RKO (cell line): ENCODE results near the gene METTL16.

Source experiments
- DNase-seq: peaks from one replicate; pipeline ENCODE4 v3.0.0-alpha.2; 2016; ENCODE audit warnings: low spot score

Gene METTL16

DNA sequence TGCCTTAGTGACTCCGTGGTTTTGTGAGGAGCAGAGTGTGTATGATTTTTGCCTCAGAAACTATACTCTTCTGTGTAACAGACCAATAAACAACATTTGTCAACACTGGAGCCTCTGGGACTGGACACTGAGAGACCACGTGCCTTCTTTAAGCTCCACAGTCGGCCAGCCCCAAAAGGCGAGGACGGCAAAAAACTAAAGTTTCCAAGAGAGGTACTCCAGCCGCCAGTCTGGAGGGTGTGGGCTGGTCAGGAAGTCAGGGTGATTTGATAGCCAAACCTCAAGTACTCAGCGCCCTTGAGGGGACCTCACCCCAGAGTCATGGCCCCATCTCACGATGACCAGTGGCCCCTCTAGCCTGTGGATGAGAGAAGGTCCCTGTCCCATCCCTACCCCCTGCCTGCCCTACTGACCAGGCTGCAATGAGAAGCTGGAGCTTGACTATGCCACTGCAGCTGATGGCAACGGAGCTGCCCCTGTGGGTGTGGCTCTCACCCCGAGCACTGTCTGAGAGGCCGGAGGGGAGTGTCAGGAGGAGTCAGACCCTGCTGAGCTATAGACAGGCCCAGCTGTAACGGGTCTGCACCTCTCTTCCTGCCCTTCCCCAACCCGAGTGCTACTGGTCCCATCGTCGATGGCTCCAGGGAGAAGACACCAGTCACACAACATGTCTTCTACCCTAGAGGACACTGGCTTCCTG, 130.6 kb downstream of the METTL16 start:
- no peak for DNase-seq

DNA sequence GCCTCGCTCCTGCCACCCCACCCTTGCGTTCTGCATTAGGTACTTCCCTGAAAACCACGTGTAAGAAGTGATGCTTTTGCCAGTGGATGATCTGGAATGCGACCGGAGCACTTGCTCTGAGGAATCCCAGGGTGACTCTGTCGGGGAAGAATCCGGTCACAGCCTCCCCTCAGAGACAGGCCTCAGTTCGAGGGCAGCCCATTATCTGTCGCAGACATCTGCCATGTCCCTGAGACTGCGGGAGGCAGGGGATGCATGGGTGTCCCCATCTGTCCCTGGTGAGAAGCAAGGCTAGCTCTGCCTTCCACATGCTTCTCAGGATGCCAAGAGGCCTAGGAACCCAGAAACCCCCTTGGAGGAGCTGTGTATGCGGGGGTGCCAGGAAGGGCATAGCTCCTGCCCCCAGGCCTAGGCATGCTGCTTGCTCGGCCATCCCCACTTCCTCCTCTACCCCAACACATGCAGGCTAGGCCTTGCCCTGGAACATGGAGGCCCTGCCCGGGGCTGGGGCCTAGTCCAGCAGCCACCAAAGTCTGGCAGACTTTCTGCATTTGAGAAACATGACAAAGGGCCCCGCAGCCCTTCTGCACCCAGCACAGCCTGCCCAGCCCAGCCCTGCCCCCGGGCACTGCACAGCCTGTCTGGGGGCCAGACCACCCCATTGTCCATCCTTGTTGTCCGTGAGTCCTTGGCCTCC, 131.3 kb downstream of the METTL16 start:
- DNase-seq, result no peak

DNA sequence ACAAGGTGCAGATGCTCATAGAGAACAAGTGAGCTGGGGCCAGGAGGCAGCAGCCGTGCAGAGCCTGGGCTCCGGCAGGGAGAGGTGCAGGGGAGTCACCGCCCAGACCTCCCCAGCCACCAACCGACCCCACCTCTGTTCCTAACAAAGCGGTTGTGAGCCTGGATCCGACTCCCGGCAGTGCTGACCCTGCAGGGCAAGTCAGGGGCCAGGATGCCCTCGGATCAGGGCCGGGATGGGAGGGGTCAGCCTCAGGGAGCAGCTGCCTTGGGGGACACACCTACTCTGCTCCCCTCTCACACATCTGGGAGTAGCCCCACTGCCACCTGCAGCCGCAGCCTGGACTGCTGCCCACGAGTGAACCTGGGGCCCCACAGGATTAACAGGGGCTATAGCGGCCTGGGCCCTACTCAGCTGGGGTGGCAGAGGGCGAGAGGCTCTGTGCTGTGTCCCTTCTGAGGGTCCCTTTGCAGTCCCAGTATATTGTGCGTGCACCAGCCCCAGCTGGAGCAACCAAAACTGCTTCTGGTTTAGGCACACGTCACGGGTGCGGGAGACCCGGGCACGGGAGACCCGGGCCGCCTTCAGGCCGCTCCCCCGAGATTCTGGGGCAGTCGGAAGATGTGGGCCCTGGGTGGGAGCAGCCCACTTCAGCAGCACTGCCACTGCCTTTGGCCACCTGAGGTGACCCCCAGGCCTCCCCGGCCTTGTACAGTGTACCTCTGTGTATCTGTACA, 132.0 kb downstream of the METTL16 start:
- DNase-seq, result no peak

DNA sequence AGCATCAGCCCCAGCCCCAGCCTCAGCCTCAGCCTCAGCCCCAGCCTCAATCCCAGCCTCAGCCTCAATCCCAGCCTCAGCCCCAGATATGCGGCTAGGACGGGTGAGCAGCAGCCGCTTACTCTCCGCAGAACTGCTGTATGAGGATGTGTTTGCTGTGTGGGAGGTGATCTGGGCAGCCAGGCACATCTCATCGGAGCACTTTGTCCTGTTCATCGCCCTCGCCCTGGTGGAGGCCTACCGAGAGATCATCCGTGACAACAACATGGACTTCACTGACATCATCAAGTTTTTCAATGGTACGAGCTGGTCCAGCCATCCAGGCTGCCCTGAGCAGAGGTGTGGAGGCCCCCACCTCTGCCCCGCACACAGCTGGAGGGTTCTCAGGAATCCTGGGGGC, 132.8 kb downstream of the METTL16 start:
- no peak for DNase-seq

DNA sequence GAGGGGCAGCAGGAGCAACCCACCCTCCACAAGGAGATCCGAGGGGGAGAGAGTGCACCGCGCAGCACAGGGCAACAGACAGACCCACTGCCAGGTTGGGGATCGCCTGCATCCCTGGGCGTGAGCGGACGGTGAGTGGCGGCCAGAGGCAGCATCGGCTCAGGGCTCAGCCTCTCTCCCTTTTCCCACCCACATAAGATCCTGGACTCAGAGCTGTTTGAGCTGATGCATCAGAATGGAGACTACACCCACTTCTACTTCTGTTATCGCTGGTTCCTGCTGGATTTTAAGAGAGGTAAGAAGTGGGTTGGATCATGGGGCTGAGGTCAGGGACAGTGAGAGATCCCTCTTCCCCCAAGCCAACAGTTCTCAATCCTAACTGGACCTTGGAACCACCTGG, 134.0 kb downstream of the METTL16 start:
- DNase-seq, result no peak

DNA sequence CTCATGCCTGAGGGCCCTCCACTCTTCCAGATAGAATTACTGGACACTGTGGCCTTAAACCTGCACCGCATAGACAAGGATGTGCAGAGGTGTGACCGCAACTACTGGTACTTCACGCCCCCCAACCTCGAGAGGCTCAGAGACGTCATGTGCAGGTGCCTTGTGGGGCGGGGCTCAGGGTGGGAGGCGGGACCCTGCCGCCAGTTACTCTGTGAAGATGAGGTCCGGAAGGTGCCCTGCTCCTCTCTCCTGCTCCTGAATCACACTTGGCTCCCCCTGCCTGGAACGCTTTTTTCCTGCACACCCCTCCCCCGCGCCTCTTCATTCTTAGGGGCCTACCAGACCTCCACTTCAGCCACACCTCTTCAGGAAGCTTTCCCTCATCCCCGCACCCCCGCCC, 135.6 kb downstream of the METTL16 start:
- DNase-seq, result no peak

DNA sequence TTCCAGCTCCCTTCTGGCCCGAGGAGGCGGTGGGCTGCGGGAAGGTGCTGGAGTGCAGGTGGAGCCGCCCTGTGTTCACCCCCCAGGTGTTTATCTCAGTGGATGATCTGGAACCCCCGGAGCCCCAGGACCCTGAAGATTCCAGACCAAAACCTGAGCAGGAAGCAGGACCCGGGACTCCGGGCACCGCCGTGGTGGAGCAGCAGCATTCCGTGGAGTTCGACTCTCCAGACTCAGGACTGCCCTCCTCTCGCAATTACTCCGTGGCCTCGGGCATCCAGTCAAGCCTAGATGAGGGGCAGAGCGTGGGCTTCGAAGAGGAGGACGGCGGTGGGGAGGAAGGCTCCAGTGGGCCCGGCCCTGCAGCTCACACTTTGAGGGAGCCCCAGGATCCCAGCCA, 136.3 kb downstream of the METTL16 start:
- DNase-seq, result no peak

DNA sequence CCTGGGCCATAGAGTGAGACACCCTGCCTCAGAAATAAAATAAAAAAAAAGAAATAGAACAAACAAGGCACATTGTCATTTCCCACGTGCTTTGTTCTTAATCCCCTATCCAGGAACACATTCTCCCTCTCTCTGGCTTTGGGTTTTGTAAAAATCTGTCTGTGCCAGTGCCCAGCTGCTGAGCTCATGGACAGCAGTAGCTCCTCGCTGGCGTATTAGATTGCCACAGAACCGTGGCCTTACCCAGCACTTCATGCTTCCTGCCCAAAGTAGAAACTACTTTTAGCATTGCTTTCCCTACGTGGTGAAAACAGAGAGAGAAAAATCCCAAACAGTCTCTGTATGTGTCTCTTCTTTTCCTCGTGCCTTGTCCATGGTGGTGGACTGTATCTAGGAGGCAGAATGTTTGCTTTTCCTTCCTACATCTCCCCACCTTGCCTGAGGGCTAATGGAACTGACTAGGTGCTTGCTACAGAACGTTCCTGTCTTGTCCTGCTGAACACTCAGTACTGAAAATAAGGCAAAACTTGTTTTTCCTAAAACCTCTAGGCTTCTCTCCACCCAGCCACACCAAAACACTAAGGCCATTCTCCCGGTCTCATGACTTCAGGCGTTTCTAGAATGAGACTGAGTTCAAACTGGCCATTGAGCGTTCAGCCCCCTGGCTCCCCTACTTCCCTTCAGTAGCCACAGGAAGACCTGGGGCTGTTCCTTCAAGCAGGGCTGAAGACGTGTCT, 137.0 kb downstream of the METTL16 start:
- DNase-seq, result no peak

DNA sequence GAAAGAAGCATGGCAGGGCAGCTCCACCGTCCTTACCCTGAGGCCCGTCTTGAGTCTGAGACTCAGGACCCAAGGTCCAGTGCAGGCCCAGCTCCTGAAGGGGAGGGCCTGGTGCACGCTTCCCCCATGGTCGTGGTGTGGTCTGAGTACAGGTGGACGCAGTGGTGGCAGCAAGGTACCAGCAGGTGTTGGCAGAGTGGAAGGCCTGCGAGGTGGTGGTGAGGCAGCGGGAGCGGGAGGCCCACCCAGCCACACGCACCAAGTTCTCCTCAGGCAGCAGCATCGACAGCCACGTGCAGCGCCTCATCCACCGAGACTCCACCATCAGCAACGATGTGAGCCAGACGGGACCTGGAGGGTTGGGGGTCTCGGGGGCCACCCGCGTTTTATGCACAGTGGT, 138.5 kb downstream of the METTL16 start:
- DNase-seq, result no peak

DNA sequence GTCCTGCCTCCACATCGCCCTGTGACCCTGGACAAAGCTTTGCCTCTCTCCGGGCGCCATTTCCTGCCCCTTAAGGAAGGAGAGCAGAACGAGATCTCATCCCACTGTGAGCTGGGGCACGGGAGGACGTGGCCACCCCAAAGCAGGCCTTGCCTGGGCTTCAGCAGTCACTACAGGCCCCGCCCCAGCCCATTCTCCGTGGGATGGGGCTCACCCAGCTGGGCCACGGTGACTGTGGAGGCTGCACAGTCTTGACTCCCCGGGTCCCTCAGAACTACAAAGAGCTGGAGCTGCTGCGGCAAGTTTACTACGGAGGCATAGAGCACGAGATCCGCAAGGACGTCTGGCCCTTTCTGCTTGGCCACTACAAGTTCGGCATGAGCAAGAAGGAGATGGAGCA, 139.0 kb downstream of the METTL16 start:
- no peak for DNase-seq

DNA sequence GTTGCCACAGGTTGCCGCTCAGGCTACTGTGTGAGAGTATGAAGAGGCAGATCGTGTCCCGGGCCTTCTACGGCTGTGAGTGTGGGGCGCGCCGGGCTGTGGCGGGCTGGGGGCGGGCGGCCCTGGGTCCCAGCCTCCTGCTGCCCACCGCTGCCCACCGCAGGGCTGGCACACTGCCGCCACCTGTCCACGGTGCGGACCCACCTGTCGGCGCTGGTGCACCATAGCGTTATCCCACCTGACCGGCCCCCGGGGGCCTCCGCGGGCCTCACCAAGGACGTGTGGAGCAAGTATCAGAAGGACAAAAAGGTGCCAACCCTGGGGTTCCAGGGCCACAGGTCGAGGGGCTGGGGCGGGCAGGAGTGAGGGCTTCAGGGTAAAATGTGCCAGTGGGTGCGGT, 139.5 kb downstream of the METTL16 start:
- no peak for DNase-seq

DNA sequence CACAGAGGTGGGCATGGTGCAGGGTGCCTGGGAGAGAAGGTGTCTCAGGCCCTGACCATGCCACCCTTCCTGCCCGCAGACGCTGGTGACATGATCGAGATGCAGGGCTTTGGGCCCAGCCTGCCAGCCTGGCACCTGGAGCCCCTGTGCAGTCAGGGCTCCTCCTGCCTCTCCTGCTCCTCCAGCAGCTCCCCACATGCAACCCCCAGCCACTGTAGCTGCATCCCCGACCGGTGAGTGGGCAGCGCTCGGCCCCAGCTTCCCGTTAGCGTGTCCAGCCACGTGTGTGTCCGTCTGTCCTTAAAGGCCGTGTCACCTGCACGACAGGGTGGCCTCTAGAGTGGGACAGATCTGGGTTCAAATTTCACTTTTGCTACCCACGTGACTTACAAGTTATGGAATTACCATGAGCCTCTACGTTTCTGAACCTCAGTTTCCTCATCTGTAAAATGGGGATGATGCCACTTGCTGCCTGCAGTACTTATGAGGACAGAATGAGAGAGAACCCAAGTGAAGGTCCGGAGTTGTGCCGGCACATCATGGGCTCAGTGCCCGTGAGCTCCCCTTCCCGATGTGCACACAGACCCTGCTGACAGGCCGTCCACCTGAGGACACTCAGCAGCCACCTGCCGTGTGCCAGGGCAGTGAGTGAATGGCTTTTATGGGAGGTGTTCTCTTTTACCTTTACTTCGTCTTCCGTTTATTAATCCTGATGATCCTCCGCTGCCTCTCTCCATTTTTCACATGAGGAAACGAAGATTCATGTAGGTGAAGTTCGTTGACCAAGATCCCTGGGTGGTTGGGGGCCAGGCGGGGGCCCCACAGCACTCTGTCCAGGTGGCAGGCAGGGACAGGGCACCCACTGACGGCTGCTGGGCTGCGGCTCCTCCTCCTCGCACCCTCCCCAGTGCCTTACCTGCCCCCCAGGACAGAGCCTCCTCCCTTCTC, 140.2 kb downstream of the METTL16 start:
- DNase-seq, result no peak

DNA sequence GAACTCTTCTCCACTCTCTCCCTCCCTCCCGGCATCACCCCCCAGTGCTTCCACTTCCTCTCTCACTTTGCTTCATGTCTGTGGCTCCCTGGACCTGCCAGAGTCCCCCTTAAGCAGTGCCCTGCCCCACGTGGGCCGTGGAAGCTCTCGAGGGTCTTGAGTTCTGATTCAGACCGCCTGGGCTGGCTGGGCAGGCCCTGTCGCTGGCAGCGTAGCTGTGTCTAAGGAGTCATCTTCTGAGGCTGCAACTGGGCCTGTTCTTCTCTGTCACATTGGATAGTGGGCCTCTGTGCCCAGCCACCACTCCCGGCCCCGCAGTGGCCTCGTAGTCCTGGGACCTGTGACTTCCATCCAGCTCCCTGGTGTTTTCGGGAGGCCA, 141.5 kb downstream of the METTL16 start:
- DNase-seq, result no peak

DNA sequence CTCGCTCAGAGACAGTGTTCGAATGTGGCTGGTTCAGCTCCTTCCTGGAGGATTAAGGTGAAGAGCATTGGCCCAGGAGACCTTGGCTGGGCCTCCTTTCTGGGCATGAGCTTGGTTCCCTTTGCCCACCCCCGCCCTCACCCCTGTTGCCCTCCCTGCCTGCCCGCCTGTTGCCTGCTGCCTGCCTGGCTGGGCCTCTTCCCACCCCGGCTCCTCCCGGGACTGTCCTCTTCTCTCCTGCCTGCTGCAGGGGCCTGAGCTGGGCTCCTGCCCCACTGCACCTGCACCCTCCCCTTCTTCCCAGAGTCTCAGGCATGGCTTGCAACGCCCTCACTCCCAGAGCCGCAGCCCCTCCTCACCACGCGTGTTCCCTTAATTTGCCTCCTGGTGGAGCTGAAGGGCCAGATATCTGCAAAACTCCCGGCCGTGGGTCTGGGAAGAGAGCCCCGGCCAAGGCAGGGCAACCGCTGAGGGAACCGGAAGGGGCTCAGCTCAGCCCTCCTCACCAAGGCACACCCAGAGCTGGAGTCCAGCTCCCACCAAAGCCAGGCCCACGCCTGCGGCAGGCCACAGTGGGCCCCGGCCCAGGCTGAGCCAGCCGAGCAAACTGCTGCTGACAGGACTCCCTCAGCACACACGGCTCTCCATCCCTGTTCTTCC, 142.0 kb downstream of the METTL16 start:
- DNase-seq, result no peak

DNA sequence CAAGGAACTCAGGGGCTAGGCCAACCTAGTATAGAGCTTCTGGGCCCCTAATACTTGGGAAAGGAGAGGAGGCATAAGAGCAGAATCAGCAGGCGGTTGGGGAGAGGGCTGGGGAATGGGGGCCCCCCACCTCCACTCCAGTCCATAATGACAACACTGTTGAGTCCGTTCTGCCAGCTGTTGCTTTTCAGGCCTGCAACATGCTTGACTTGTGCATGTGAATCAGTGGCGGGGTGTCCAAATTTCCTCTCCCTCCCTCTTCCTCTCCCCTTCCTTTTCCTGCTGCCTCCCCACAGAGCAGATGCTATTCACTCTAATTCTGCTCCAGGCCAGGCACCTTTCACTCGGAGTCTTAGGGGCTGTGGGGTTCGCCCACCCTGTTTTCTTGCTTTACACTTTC, 142.6 kb downstream of the METTL16 start:
- no peak for DNase-seq

DNA sequence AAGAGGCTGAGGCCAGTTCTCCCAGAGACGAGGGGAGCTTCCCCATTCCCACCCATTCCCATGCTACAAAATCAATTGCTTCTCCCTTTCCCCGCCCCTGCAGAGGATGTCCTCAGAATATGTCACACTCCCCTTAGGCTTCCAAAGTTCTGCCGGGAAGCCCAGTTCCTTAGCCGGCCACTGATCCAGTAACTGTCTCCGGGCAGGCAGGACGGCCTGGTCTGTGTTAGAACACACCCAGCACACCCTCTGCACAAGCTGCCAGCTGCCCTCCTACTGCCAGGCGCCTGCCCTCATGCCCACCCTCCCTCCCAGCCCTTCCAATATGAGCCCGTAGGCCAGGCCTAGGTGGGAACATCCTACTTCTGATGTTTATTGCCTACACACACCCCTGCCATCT, 143.3 kb downstream of the METTL16 start:
- DNase-seq, result no peak

DNA sequence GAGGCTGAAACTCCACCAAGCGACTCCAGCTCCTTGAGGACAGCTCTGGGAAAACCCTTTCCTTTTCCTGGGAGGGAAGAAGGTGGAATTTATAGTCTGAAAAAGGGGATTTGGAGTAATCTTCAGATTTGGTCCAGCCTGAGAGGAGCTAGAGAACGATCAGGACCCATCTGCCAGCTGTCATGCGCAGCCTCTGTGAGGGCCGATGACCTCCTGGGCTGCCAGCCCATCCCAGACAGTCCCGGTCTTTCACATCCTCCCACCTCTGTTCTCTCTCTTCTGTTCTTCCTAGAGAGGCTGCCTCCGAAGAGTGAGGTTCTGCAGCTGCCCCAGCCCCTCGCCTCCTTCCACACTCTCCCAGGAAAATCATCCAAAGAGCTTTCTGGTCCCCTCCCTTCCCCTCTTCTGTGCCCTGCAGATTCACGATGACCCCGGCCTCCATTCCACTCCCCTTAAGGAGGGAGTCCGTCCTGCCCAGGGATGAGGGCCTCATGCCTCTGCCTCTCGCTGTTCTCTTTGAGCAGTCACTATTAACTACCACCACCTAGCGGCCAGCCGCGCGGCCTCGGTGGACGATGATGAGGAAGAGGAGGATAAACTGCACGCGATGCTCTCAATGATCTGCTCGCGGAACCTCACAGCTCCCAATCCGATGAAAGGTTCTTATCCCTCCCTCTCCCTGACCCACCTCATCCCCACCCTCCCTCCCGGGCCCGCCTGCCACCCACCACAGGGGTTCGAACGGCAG, 144.8 kb downstream of the METTL16 start:
- no peak for DNase-seq
